SU-DHL-6 (cell line): ENCODE data around the gene KCNAB3.

Experiments used
- H2AFZ ChIP-seq: fragments of 200-600 bp; sonication (generic); 2 replicates; pipeline ENCODE4 v1.6.1; 2014; ENCODE audit warnings: low read depth, mild to moderate bottlenecking, moderate library complexity, mixed read lengths, antibody characterized with exemption, low read length; ENCODE audit not compliant: severe bottlenecking
- H3F3A ChIP-seq: fragments of 200-600 bp; shearing (Covaris generic); 2 replicates; pipeline ENCODE4 v1.6.0; 2016; ENCODE audit warnings: antibody characterized with exemption, mild to moderate bottlenecking; ENCODE audit not compliant: insufficient read depth
- H3K27ac ChIP-seq: fragments of 200-600 bp; sonication (generic); 2 replicates; pipeline ENCODE4 v1.5.1; 2016; ENCODE audit warnings: low read depth, mild to moderate bottlenecking, low read length, moderate library complexity, mixed read lengths
- H3K27me3 ChIP-seq: fragments of 200-600 bp; sonication (generic), shearing (Covaris generic); 2 replicates; pipeline ENCODE4 v1.6.0; 2014; ENCODE audit warnings: mild to moderate bottlenecking, low read length
- H3K36me3 ChIP-seq: fragments of 200-600 bp; sonication (generic); 2 replicates; pipeline ENCODE4 v1.6.1; 2014; ENCODE audit warnings: mild to moderate bottlenecking, low read length, mixed read lengths
- H3K4me2 ChIP-seq: fragments of 300-600, 200-600 bp; shearing (Covaris generic), sonication (generic); 2 replicates; pipeline ENCODE4 v1.6.0; 2014; ENCODE audit warnings: low read length, low read depth, mild to moderate bottlenecking; ENCODE audit not compliant: poor library complexity, severe bottlenecking
- H3K4me3 ChIP-seq: fragments of 200-600 bp; sonication (generic); 2 replicates; pipeline ENCODE4 v1.5.1; 2014; ENCODE audit warnings: antibody characterized with exemption, low read length, mild to moderate bottlenecking, mixed read lengths; ENCODE audit not compliant: insufficient read depth, poor library complexity, severe bottlenecking
- H3K79me2 ChIP-seq: fragments of 200-600 bp; sonication (generic); 2 replicates; pipeline ENCODE4 v1.6.1; 2014; ENCODE audit warnings: mild to moderate bottlenecking, low read length, moderate library complexity; ENCODE audit not compliant: insufficient read depth
- H3K9ac ChIP-seq: fragments of 200-600 bp; sonication (generic); 2 replicates; pipeline ENCODE4 v1.7.0; 2014; ENCODE audit warnings: mild to moderate bottlenecking, low read length
- H3K9me2 ChIP-seq: fragments of 200-600 bp; sonication (generic); replicated peaks from 2 replicates; pipeline ENCODE4 v1.6.1; 2014; ENCODE audit warnings: low read length; ENCODE audit not compliant: insufficient read depth
- H3K9me3 ChIP-seq: fragments of 200-600 bp; sonication (generic); 2 replicates; pipeline ENCODE4 v1.6.1; 2014; ENCODE audit warnings: low read length, mixed read lengths; ENCODE audit not compliant: insufficient read depth
- H4K20me1 ChIP-seq: fragments of 200-600 bp; sonication (generic); 2 replicates; pipeline ENCODE4 v1.6.1; 2014; ENCODE audit warnings: low read depth, mild to moderate bottlenecking, antibody characterized with exemption, low read length, moderate library complexity, mixed read lengths
- EZH2phosphoT487 ChIP-seq: fragments of 200-600 bp; sonication (generic), shearing (Covaris generic); conservative IDR thresholded peaks from 2 replicates; pipeline ENCODE4 v1.6.1; 2018; ENCODE audit warnings: mild to moderate bottlenecking, antibody characterized with exemption, low read length, moderate library complexity, mixed read lengths
- TF ChIP-seq, protein P1 (sequence below): fragments of 200-600 bp; sonication (generic); IDR thresholded peaks from one replicate; pipeline ENCODE4 v1.5.1; 2017; ENCODE audit warnings: antibody characterized with exemption, mild to moderate bottlenecking, low read length, moderate library complexity; ENCODE audit not compliant: insufficient read depth, poor library complexity, severe bottlenecking

The KCNAB3 gene

DNA sequence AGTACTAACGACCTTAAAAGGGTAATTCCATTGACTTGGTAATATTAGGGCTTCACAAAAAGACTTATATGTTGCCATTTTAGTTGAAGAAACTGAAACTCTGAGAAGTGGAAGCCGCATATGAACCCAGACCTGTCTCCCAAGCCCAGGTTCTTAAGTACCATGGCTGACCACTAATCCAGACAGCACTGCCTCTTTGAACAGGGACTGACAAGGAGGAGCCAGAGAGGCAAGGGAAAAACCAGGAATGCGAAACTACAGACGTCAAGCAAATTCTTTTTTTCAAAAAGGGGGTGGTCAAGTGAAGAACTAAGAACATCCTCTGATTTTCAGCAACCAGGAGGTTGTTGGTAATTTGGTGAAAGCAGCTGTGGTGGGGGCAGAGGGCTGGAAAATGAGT, 56.6 kb downstream of the KCNAB3 start:
- Histone ChIP-seq H3K27ac (no peak overlapping the region), H4K20me1 (no peaks in the 10 kb centered on the region), H3K79me2 (0 out of 2 replicates have a peak, but pooled peaks cover 4% of the 10 kb centered on the region), H3K9ac (no peak overlapping the region), H3K4me2 (no peak overlapping the region), H3K4me3 (no peak overlapping the region), H3F3A (peaks cover 17% of the 10 kb centered on the region; the same call in 1 of the 2 replicates), H3K9me2 (no peaks in the 10 kb centered on the region), H3K27me3 (no peaks in the 10 kb centered on the region), H3K9me3 (no peaks in the 10 kb centered on the region), H3K36me3 (peaks cover 15% of the 10 kb centered on the region), H2AFZ (no peak overlapping the region)
- TF ChIP-seq, protein P1, sequence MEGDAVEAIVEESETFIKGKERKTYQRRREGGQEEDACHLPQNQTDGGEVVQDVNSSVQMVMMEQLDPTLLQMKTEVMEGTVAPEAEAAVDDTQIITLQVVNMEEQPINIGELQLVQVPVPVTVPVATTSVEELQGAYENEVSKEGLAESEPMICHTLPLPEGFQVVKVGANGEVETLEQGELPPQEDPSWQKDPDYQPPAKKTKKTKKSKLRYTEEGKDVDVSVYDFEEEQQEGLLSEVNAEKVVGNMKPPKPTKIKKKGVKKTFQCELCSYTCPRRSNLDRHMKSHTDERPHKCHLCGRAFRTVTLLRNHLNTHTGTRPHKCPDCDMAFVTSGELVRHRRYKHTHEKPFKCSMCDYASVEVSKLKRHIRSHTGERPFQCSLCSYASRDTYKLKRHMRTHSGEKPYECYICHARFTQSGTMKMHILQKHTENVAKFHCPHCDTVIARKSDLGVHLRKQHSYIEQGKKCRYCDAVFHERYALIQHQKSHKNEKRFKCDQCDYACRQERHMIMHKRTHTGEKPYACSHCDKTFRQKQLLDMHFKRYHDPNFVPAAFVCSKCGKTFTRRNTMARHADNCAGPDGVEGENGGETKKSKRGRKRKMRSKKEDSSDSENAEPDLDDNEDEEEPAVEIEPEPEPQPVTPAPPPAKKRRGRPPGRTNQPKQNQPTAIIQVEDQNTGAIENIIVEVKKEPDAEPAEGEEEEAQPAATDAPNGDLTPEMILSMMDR = no peak
- TF ChIP-seq EZH2phosphoT487 = no peak
